Hepatocyte (in vitro differentiated cells): Measurements from ENCODE around the gene POMP. TPM values are rescaled to one million over a fixed set of nuclear protein-coding genes. Genes with fewer than 3 reads are reported as not detected.

Experiments used
- DNase-seq: peaks from one replicate; pipeline ENCODE4 v3.0.0-alpha.2; 2016; ENCODE audit warnings: low spot score
- H2AFZ ChIP-seq: fragments of 200-600 bp; sonication (generic); 2 replicates; pipeline ENCODE4 v1.6.0; 2016; ENCODE audit warnings: antibody characterized with exemption, mild to moderate bottlenecking
- H3K27ac ChIP-seq: fragments of 200-600 bp; sonication (generic); 2 replicates; pipeline ENCODE4 v1.5.1; 2016; ENCODE audit warnings: mild to moderate bottlenecking
- H3K27me3 ChIP-seq: fragments of 200-600 bp; sonication (generic); 2 replicates; pipeline ENCODE4 v1.6.1; 2016
- H3K36me3 ChIP-seq: fragments of 200-600 bp; sonication (generic); replicated peaks from 2 replicates; pipeline ENCODE4 v1.5.1; 2016; ENCODE audit warnings: low read depth; ENCODE audit not compliant: insufficient read depth
- H3K4me1 ChIP-seq: fragments of 200-600 bp; sonication (generic); 2 replicates; pipeline ENCODE4 v1.5.1; 2016; ENCODE audit warnings: mild to moderate bottlenecking, moderate library complexity; ENCODE audit not compliant: insufficient read depth
- H3K4me2 ChIP-seq: fragments of 200-600 bp; sonication (generic); 2 replicates; pipeline ENCODE4 v1.6.0; 2016
- H3K4me3 ChIP-seq: fragments of 200-600 bp; sonication (generic); 2 replicates; pipeline ENCODE4 v1.5.1; 2016; ENCODE audit warnings: mild to moderate bottlenecking
- H3K79me2 ChIP-seq: fragments of 200-600 bp; sonication (generic); 2 replicates; pipeline ENCODE4 v1.6.0; 2017; ENCODE audit warnings: mild to moderate bottlenecking
- H3K9me2 ChIP-seq: fragments of 200-600 bp; sonication (generic); replicated peaks from 2 replicates; pipeline ENCODE4 v1.6.0; 2017; ENCODE audit warnings: mild to moderate bottlenecking; ENCODE audit not compliant: insufficient read depth
- H3K9me3 ChIP-seq: fragments of 200-600 bp; sonication (generic); 2 replicates; pipeline ENCODE4 v1.5.1; 2016; ENCODE audit warnings: low read depth, mild to moderate bottlenecking
- H4K20me1 ChIP-seq: fragments of 200-600 bp; sonication (generic); 2 replicates; pipeline ENCODE4 v1.6.0; 2016; ENCODE audit warnings: mild to moderate bottlenecking; ENCODE audit not compliant: insufficient read depth, poor library complexity, severe bottlenecking
- CTCF ChIP-seq: fragments of 200-600 bp; sonication (generic); IDR thresholded peaks from 2 replicates; pipeline ENCODE4 v1.5.1; 2016; ENCODE audit warnings: antibody characterized with exemption, mild to moderate bottlenecking; ENCODE audit not compliant: poor library complexity
- EZH2 ChIP-seq: fragments of 200-600 bp; sonication (generic); IDR thresholded peaks from 2 replicates; pipeline ENCODE4 v1.6.1; 2016; ENCODE audit warnings: antibody characterized with exemption, mild to moderate bottlenecking, borderline replicate concordance
- EZH2phosphoT487 ChIP-seq: fragments of 200-600 bp; sonication (generic); IDR thresholded peaks from one replicate; pipeline ENCODE4 v1.6.1; 2018; ENCODE audit warnings: antibody characterized with exemption, mild to moderate bottlenecking, low read depth, moderate library complexity; ENCODE audit not compliant: unreplicated experiment, severe bottlenecking
- WGBS: methylation state at CpG from one replicate; pipeline ENCODE4 v1.1.6; 2016; ENCODE audit warnings: low lambda C conversion rate; ENCODE audit errors: missing lambda C conversion rate; 5-methylcytosine and 5-hydroxymethylcytosine counted together
- polyA plus RNA-seq: library from polyadenylated mRNA; unstranded; fragments of >200 nt; fragmentation: Nextera tagmentation; extraction: Ambion mirVana; gene quantifications from 2 replicates; pipeline ENCODE4 v1.2.1, GENCODE V29; 2016
- total RNA-seq: library from RNA; depleted of rRNA; stranded (reverse); fragments of >200 nt; gene quantifications from 2 replicates; pipeline ENCODE4 v1.2.3, GENCODE V29; 2014

POMP gene
- total and polyA plus RNA-seq, 2 experiments from 2014 or later = 88.1 to 198 TPM

- Histone ChIP-seq H3K4me2 (no peak overlapping the region), H4K20me1 (peaks cover 2% of the 10 kb centered on the region), H3K4me3 (no peak overlapping the region), H2AFZ (no peak overlapping the region), H3K36me3 (no peaks in the 10 kb centered on the region), H3K4me1 (no peaks in the 10 kb centered on the region), H3K27ac (no peak overlapping the region), H3K79me2 (peaks cover 32% of the 10 kb centered on the region), H3K27me3 (no peaks in the 10 kb centered on the region), H3K9me3 (no peaks in the 10 kb centered on the region), H3K9me2 (no peaks in the 10 kb centered on the region)
- TF ChIP-seq EZH2phosphoT487 = no peak
- no peak for TF ChIP-seq EZH2
- no peak for TF ChIP-seq CTCF
- no peak for DNase-seq
- WGBS = 97% methylated on average over 9 of the region's 9 CpGs
These were observed 8.1 kb downstream of the POMP start for GRCh38 chr13:28666897-28667488.

GRCh38 chr13:28671126-28671792, 12.3 kb downstream of the POMP start:
- Histone ChIP-seq H3K4me3 (no peak overlapping the region), H2AFZ (no peak overlapping the region), H3K4me2 (no peak overlapping the region), H3K27me3 (no peaks in the 10 kb centered on the region), H3K36me3 (no peaks in the 10 kb centered on the region), H4K20me1 (no peaks in the 10 kb centered on the region), H3K79me2 (no peaks in the 10 kb centered on the region), H3K4me1 (no peaks in the 10 kb centered on the region), H3K9me2 (no peaks in the 10 kb centered on the region), H3K27ac (no peak overlapping the region), H3K9me3 (no peaks in the 10 kb centered on the region)
- TF ChIP-seq CTCF = no peak
- no peak for TF ChIP-seq EZH2phosphoT487
- no peak for TF ChIP-seq EZH2
- no peak for DNase-seq

DNA sequence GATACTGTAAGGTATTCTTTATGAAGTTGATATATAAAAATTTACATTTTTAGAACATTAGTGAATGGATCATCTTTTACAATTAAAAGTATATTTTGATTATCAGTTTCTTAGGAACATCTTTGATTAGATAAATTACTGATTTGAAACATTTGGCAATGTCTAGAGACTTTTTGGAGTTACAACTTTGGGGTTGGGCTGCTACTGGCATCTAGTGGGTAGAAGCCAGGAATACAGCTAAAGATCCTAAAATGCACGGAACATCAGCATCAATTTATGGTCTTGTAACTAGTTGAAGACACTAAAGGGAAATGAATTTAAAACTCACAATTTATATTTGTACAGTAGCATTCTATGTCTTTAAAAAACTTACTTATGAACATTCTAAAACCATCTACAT, 19.9 kb downstream of the POMP start:
- Histone ChIP-seq H3K27ac (no peak overlapping the region), H3K4me3 (no peak overlapping the region), H3K36me3 (no peaks in the 10 kb centered on the region), H4K20me1 (no peaks in the 10 kb centered on the region), H2AFZ (no peak overlapping the region), H3K9me3 (no peaks in the 10 kb centered on the region), H3K4me2 (no peak overlapping the region), H3K9me2 (no peaks in the 10 kb centered on the region), H3K79me2 (no peaks in the 10 kb centered on the region), H3K27me3 (no peaks in the 10 kb centered on the region), H3K4me1 (no peaks in the 10 kb centered on the region)
- TF ChIP-seq CTCF (peak; percentile 16), EZH2phosphoT487 (no peak)
- 69% methylated on average over 1 of the region's 1 CpG for WGBS
- DNase-seq = no peak
